ENCODE data around the gene ERCC6. TPM values are rescaled to one million over a fixed set of nuclear protein-coding genes. Genes with fewer than 3 reads are reported as not detected.

The ERCC6 gene
- total and polyA plus RNA-seq, 2 donors (not counting 3 experiments of a cell fraction or from before 2014, with no cell fraction given): 15.3 to 39.6 TPM

GRCh38 chr10:49577182-49577925 lies 38.4 kb upstream of the ERCC6 start:
- Histone ChIP-seq H2AFZ (ENCODE audit: low read depth, low read length) (no peak overlapping the region), H3K27ac (ENCODE audit: insufficient read depth, low read depth, low read length) (no peak overlapping the region), H3K4me1 (ENCODE audit: control insufficient read depth, extremely low read depth, insufficient read depth, low read length) (no peaks in the 10 kb centered on the region), H3K9ac (replicated peaks; ENCODE audit: extremely low read depth, insufficient read depth, low read length) (no peak overlapping the region), H3K4me3 (replicated peaks in 1 of 3; ENCODE audit: insufficient read depth in 1 of 3, low read depth in 1 of 3, low read length in 3 of 3) (no peak overlapping the region), H3K9me1 (replicated peaks; ENCODE audit: control insufficient read depth, extremely low read depth, insufficient read depth, low read length) (no peaks in the 10 kb centered on the region), H3K4me2 (ENCODE audit: insufficient read depth, low read length) (no peak overlapping the region), H3K79me2 (ENCODE audit: control insufficient read depth, insufficient read depth, low read length) (no peaks in the 10 kb centered on the region), H4K20me1 (replicated peaks; ENCODE audit: control insufficient read depth, extremely low read depth, insufficient read depth, low read length) (no peaks in the 10 kb centered on the region), H3K36me3 (ENCODE audit: control insufficient read depth in 2 of 2, extremely low read depth in 1 of 2, insufficient read depth in 2 of 2, low read length in 2 of 2) (no peaks in the 10 kb centered on the region), H3K27me3 (ENCODE audit: control insufficient read depth in 2 of 2, insufficient read depth in 2 of 2, low read length in 2 of 2) (no peaks in the 10 kb centered on the region), H3K9me3 (replicated peaks; ENCODE audit: control insufficient read depth, insufficient read depth, low read length) (no peaks in the 10 kb centered on the region)
- ChIA-PET CTCF (interaction anchor here (2.6 kb wide), 1 partner anchor 16 kb away, joined by 11 read pairs; no protein-coding TSS in a partner anchor), POLR2A (no interaction called here)
- no peak for DNase-seq (ENCODE audit: low read depth, low spot score)
- dilution Hi-C loops (cut with MboI; ENCODE audit: extremely low pct_ligation_motif_present, low sequenced_read_pairs) (no loop called here), intact Hi-C loops (cut with micrococcal nuclease) (no loop called here)
- no peak for TF ChIP-seq GATA2 (IDR thresholded peaks at IDR 0.05; ENCODE audit: insufficient read depth, insufficient read length, low read depth, low read length)
- no peak for TF ChIP-seq POLR2A (IDR thresholded peaks at IDR 0.05; ENCODE audit: low read depth, low read length)
- no peak for TF ChIP-seq CTCF (IDR thresholded peaks at IDR 0.05; ENCODE audit: extremely low read depth in 1 of 2, insufficient read depth in 1 of 2, low read depth in 1 of 2, low read length in 2 of 2)
- TF ChIP-seq FOS (IDR thresholded peaks at IDR 0.05; ENCODE audit: borderline replicate concordance, insufficient read depth, low read length): no peak
- TF ChIP-seq MYC (IDR thresholded peaks at IDR 0.05; ENCODE audit: low read depth, low read length): no peak
- TF ChIP-seq MAX (IDR thresholded peaks at IDR 0.05; ENCODE audit: insufficient read depth, insufficient read length): no peak
- no peak for TF ChIP-seq EZH2 (IDR thresholded peaks at IDR 0.05; ENCODE audit: borderline replicate concordance, low read depth, low read length, severe bottlenecking)
- no peak for TF ChIP-seq POLR2AphosphoS5 (IDR thresholded peaks at IDR 0.05; ENCODE audit: insufficient read depth, low read depth, low read length)
- no peak for TF ChIP-seq JUN (IDR thresholded peaks at IDR 0.05; ENCODE audit: borderline replicate concordance, insufficient read depth, insufficient read length, low read depth)
- no peak for FAIRE-seq
- BruUV-seq (replicated peaks): no TSS peak
